ENCODE results near the gene NR2F1. TPM values are rescaled to one million over a fixed set of nuclear protein-coding genes. Genes with fewer than 3 reads are reported as not detected.

The NR2F1 gene
- total and polyA plus RNA-seq, 2 donors (not counting 1 experiment from before 2014, with no cell fraction given): not detected

- H3K27ac Mint-ChIP-seq: no peak overlapping the region
- no peak overlapping the region for H3K4me3 Mint-ChIP-seq
- peak overlapping the region in 1 of 5 experiments; percentile 23 for H3K4me3 ChIP-seq (ENCODE audit: control extremely low read depth in 1 of 5, extremely low read depth in 1 of 5, insufficient read depth in 1 of 5, low read depth in 2 of 5, low read length in 4 of 5)
- ChIA-PET POLR2A (no interaction called here), CTCF (interaction anchor here (0.9 to 1.6 kb wide), 2 partner anchors 8 to 18 kb away, joined by 4 read pairs; no protein-coding TSS in a partner anchor)
- no peaks in the 10 kb centered on the region for H4K20me1 ChIP-seq (ENCODE audit: control insufficient read depth, insufficient read depth, low read length, poor library complexity, severe bottlenecking)
- intact Hi-C loops (cut with micrococcal nuclease): no loop called here
- no CpG with 5 or more reads among the region's 4 CpGs for WGBS (ENCODE audit: insufficient coverage)
- H3K27me3 ChIP-seq (replicated peaks in 1 of 4; ENCODE audit: control extremely low read depth in 1 of 4, control insufficient read depth in 3 of 4, insufficient read depth in 4 of 4, low read length in 3 of 4): peaks cover 0 to 82% (median 69%) of the 10 kb centered on the region in 4 experiments
- TF ChIP-seq EZH2 (IDR thresholded peaks at IDR 0.05; ENCODE audit: borderline replicate concordance, insufficient read depth, low read depth, low read length, poor library complexity, severe bottlenecking): peak; percentile 67
- TF ChIP-seq CTCF (IDR thresholded peaks at IDR 0.05): no peak
- H3K4me1 ChIP-seq (ENCODE audit: control insufficient read depth in 2 of 2, insufficient read depth in 2 of 2, low read length in 2 of 2): peaks cover 54 to 67% of the 10 kb centered on the region in 2 donors
- no peak overlapping the region for H3K27ac ChIP-seq (ENCODE audit: low read length in 2 of 2)
- peaks cover 29% of the 10 kb centered on the region for H3K4me1 Mint-ChIP-seq
- H3K36me3 ChIP-seq (replicated peaks in 1 of 2; ENCODE audit: control extremely low read depth in 1 of 2, control insufficient read depth in 1 of 2, extremely low read depth in 1 of 2, insufficient read depth in 2 of 2, low read length in 1 of 2): no peaks in the 10 kb centered on the region
- H3K79me2 ChIP-seq (ENCODE audit: control insufficient read depth, insufficient read depth, low read length): no peaks in the 10 kb centered on the region
- peak; percentile 24 for DNase-seq
- no peaks in the 10 kb centered on the region for H3K9me3 Mint-ChIP-seq (ENCODE audit: insufficient read depth)
- H2AFZ ChIP-seq (ENCODE audit: insufficient read depth, low read depth, low read length, poor library complexity, severe bottlenecking): no peak overlapping the region
- ATAC-seq (ENCODE audit: low read depth): no peak
- peaks cover 40% of the 10 kb centered on the region for H3K27me3 Mint-ChIP-seq
- no peak overlapping the region for H3K9ac ChIP-seq (ENCODE audit: low read length)
- H3K4me2 ChIP-seq (replicated peaks; ENCODE audit: low read depth, low read length, poor library complexity, severe bottlenecking): peak overlapping the region; percentile 77
- H3K9me3 ChIP-seq (ENCODE audit: control extremely low read depth in 1 of 3, control insufficient read depth in 2 of 3, insufficient read depth in 1 of 3, low read length in 2 of 3): peaks cover 0 to 55% (median 5%) of the 10 kb centered on the region in 3 donors
These were observed 381 bp downstream of the NR2F1 start for GRCh38 chr5:93583439-93583767.

DNA sequence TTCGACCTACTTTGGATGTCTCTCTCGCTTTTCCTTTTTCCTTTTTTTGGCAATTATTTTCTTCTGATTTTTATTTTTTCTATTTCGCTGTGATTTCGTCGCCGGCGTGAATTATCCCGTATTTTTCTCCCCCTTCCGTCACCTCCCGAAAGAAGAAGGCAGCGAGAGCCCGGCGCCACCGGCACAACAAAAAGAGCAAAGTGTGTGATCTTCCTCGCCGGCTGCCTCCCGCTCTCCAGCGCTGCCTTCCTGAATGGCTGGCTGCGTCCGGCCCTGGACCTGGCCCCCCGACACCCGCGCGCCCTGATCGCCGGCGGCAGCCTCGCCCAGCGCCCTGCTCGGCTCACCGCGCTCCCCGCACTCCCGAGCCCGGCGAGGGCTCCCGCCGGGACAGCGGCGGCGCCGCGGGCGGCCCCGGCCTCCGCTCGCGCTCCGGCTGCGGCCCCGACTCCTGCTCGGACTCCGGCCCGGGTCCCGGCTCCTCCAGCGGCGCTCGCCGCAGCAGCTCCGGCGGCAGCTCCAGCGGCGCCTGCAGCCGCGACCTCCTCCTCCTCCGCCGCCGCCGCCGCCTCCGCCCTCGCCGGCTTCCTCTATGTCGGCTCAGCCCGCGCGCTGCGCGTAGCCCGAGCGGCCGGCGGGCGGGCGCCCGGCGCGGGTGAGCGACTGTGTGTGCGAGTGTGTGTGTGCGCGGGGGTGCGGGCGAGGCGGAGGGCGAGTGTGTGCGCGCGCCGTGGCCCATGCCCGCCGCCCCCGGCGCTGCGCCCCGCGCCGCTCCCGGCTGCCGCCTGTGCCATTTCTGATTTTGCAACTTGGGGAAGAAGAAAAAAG, 960 bp downstream of the NR2F1 start:
- CTCF ChIA-PET: no interaction called here
- Mint-ChIP-seq H3K27ac (no peak overlapping the region), H3K4me3 (peak overlapping the region; percentile 44), H3K9me3 (ENCODE audit: insufficient read depth) (peaks cover 4% of the 10 kb centered on the region), H3K27me3 (peaks cover 41% of the 10 kb centered on the region), H3K4me1 (peaks cover 28% of the 10 kb centered on the region)
- intact Hi-C loops (cut with micrococcal nuclease): loop anchor here (1.0 to 2.0 kb wide), 2 partner anchors 11 to 13 kb away; no protein-coding TSS in a partner anchor
- H3K27me3 ChIP-seq (replicated peaks in 1 of 4; ENCODE audit: control extremely low read depth in 1 of 4, control insufficient read depth in 3 of 4, insufficient read depth in 4 of 4, low read length in 3 of 4): peaks cover 0 to 81% (median 68%) of the 10 kb centered on the region in 4 experiments
- peak overlapping the region; percentile 10 for H2AFZ ChIP-seq (ENCODE audit: insufficient read depth, low read depth, low read length, poor library complexity, severe bottlenecking)
- peak overlapping the region; percentile 77 for H3K4me2 ChIP-seq (replicated peaks; ENCODE audit: low read depth, low read length, poor library complexity, severe bottlenecking)
- peaks cover 48 to 66% of the 10 kb centered on the region in 2 donors for H3K4me1 ChIP-seq (ENCODE audit: control insufficient read depth in 2 of 2, insufficient read depth in 2 of 2, low read length in 2 of 2)
- POLR2A ChIA-PET: no interaction called here
- no peaks in the 10 kb centered on the region for H3K79me2 ChIP-seq (ENCODE audit: control insufficient read depth, insufficient read depth, low read length)
- H4K20me1 ChIP-seq (ENCODE audit: control insufficient read depth, insufficient read depth, low read length, poor library complexity, severe bottlenecking): no peaks in the 10 kb centered on the region
- H3K27ac ChIP-seq (ENCODE audit: low read length in 2 of 2): no peak overlapping the region
- TF ChIP-seq CTCF (IDR thresholded peaks at IDR 0.05) (no peak), EZH2 (IDR thresholded peaks at IDR 0.05; ENCODE audit: borderline replicate concordance, insufficient read depth, low read depth, low read length, poor library complexity, severe bottlenecking) (no peak)
- ATAC-seq (ENCODE audit: low read depth): peak; percentile 54
- WGBS (ENCODE audit: insufficient coverage): under 1% methylated on average over 103 of the region's 110 CpGs
- DNase-seq: peak; percentile 66
- peak overlapping the region in 2 of 5 experiments; percentile 23 to 54 for H3K4me3 ChIP-seq (ENCODE audit: control extremely low read depth in 1 of 5, extremely low read depth in 1 of 5, insufficient read depth in 1 of 5, low read depth in 2 of 5, low read length in 4 of 5)
- no peaks in the 10 kb centered on the region for H3K36me3 ChIP-seq (replicated peaks in 1 of 2; ENCODE audit: control extremely low read depth in 1 of 2, control insufficient read depth in 1 of 2, extremely low read depth in 1 of 2, insufficient read depth in 2 of 2, low read length in 1 of 2)
- peaks cover 0 to 53% (median 5%) of the 10 kb centered on the region in 3 donors for H3K9me3 ChIP-seq (ENCODE audit: control extremely low read depth in 1 of 3, control insufficient read depth in 2 of 3, insufficient read depth in 1 of 3, low read length in 2 of 3)
- no peak overlapping the region for H3K9ac ChIP-seq (ENCODE audit: low read length)
